ENCODE results near the gene DMPK.
A peak's percentile ranks its signal among the peaks of the same experiment; 100 is the strongest.

DMPK gene

DNA sequence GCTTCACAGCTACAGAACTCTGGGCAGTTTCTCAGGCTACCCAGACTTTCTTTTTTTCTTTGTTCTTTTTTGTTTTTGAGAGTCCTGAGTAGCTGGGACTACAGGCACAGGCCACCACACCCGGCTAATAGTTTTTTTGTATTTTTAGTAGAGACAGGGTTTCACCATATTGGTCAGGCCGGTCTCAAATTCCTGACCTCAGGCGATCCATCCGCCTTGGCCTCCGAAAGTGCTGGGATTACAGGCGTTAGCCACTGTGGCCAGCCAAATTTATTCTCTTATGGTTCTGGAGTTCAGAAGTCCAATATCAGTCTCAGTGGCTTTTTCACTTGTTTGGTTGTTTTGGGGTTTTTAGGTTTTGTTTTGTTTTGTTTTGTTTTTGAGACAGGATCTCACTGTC, 36.7 kb downstream of the DMPK start:
- Histone ChIP-seq H3K36me3 (ENCODE audit: low read depth) (no peaks in the 10 kb centered on the region), H3K4me3 (ENCODE audit: severe bottlenecking) (no peak overlapping the region), H3K27me3 (ENCODE audit: insufficient read depth, poor library complexity, severe bottlenecking) (no peaks in the 10 kb centered on the region), H3K4me1 (ENCODE audit: insufficient read depth, poor library complexity, severe bottlenecking) (peaks cover 2% of the 10 kb centered on the region), H3K27ac (ENCODE audit: poor library complexity, severe bottlenecking) (no peak overlapping the region), H3K9me3 (ENCODE audit: severe bottlenecking) (no peaks in the 10 kb centered on the region)
- ATAC-seq (ENCODE audit: low read depth) (no peak), DNase-seq (ENCODE audit: low spot score) (no peak)
- TF ChIP-seq, protein P1, sequence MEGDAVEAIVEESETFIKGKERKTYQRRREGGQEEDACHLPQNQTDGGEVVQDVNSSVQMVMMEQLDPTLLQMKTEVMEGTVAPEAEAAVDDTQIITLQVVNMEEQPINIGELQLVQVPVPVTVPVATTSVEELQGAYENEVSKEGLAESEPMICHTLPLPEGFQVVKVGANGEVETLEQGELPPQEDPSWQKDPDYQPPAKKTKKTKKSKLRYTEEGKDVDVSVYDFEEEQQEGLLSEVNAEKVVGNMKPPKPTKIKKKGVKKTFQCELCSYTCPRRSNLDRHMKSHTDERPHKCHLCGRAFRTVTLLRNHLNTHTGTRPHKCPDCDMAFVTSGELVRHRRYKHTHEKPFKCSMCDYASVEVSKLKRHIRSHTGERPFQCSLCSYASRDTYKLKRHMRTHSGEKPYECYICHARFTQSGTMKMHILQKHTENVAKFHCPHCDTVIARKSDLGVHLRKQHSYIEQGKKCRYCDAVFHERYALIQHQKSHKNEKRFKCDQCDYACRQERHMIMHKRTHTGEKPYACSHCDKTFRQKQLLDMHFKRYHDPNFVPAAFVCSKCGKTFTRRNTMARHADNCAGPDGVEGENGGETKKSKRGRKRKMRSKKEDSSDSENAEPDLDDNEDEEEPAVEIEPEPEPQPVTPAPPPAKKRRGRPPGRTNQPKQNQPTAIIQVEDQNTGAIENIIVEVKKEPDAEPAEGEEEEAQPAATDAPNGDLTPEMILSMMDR (IDR thresholded peaks at IDR 0.05; ENCODE audit: poor library complexity, severe bottlenecking), result no peak

- H3K4me1 ChIP-seq (ENCODE audit: insufficient read depth, poor library complexity, severe bottlenecking), result no peaks in the 10 kb centered on the region
- no peaks in the 10 kb centered on the region for H3K27me3 ChIP-seq (ENCODE audit: insufficient read depth, poor library complexity, severe bottlenecking)
- H3K27ac ChIP-seq (ENCODE audit: poor library complexity, severe bottlenecking), result no peak overlapping the region
Measured at GRCh38 chr19:45742969-45743368, 39.3 kb downstream of the DMPK start.

DNA sequence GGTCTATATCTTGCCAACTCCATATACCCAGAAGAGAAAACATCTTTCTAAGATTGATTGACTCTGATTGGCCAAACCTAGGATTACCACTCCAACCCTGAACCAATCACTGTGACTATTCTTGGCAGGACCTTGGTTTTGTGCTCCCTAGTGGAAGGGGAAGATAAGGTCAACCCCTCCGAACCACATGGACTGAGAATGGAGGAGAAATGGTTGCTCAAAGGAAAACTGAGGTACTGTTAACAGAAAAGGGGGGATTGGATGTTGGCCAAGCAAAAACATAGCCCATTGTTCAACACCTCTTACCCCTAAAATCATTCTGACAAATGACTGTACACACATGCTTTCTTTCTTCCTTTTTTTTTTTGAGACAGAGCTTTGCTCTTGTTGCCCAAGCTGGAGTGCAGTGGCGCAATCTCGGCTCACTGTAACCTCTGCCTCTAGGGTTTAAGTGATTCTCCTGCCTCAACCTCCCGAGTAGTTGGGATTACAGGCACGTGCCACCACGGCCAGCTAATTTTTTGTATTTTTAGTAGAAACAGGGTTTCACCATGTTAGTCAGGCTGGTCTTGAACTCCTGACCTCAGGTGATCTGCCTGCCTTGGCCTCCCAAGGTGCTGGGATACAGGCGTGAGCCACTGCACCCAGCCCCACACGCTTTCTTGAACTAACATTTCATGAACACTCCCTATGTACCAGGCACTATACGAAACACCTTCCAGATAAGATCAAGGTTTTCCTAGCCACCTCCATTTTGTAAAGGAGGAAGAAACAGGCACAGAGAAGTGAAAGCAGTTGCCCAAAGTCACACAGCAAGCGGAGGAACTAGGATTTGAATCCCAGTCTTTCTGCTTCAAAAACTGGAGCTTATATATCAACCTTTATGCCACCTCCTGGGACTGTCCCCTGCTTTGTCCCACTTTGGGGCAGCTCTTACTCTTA, 42.5 kb downstream of the DMPK start:
- DNase-seq (ENCODE audit: low spot score) (no peak), ATAC-seq (ENCODE audit: low read depth) (no peak)
- Histone ChIP-seq H3K4me1 (ENCODE audit: insufficient read depth, poor library complexity, severe bottlenecking) (no peaks in the 10 kb centered on the region), H3K36me3 (ENCODE audit: low read depth) (no peaks in the 10 kb centered on the region), H3K27ac (ENCODE audit: poor library complexity, severe bottlenecking) (no peak overlapping the region), H3K4me3 (ENCODE audit: severe bottlenecking) (no peak overlapping the region), H3K9me3 (ENCODE audit: severe bottlenecking) (no peaks in the 10 kb centered on the region), H3K27me3 (ENCODE audit: insufficient read depth, poor library complexity, severe bottlenecking) (no peaks in the 10 kb centered on the region)
- TF ChIP-seq, protein P1 (IDR thresholded peaks at IDR 0.05; ENCODE audit: poor library complexity, severe bottlenecking), result no peak

More at GRCh38 chr19:45742969-45743368, 39.3 kb downstream of the DMPK start:
- no peaks in the 10 kb centered on the region for H3K9me3 ChIP-seq (ENCODE audit: severe bottlenecking)
- no peak for ATAC-seq (ENCODE audit: low read depth)
- TF ChIP-seq, protein P1 (IDR thresholded peaks at IDR 0.05; ENCODE audit: poor library complexity, severe bottlenecking), result no peak
- no peak overlapping the region for H3K4me3 ChIP-seq (ENCODE audit: severe bottlenecking)
- H3K36me3 ChIP-seq (ENCODE audit: low read depth), result no peaks in the 10 kb centered on the region
- no peak for DNase-seq (ENCODE audit: low spot score)

DNA sequence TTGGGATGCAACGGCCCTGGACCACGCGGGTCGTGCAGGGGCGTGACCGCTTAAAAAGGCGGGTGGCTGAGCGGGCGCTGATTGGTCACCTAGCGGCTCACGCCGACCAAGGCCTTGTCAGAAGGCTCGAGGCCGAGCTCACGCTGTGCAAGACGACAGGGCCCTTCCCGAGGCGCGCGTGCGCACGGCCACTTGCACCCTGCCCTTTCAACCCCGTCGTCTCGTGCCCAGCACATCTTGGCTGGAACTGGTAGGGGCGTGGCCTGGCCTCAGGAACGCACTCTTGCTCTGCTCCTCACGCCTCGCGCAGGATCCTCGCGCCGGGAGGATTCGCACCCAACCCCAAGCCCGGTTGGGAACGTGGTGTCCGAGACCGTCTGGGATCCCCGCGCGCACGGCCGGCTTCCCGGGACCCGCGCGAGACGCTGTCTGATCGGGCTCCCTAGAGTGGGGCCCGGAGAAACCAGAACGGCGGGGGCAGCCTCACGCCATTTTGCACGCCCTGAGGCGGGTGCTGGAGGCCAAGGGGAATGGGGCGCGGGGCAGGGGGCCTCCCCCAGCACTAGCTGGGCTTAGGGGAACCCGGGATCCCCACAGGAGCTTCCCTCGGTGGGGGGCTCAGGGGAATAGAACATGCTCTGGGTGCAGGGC, 49.0 kb downstream of the DMPK start, which contains the start of gene MEIOSIN:
MEIOSIN (plus strand) TSS at position 280 of the 651 bp plus-strand sequence. CDS start 1,938 bp downstream, outside the sequence.
- Histone ChIP-seq H3K27ac (ENCODE audit: poor library complexity, severe bottlenecking) (no peak within 1 kb of the TSS), H3K4me3 (ENCODE audit: severe bottlenecking) (no peak within 1 kb of the TSS), H3K9me3 (ENCODE audit: severe bottlenecking) (no peaks in the 10 kb centered on the region), H3K27me3 (ENCODE audit: insufficient read depth, poor library complexity, severe bottlenecking) (no peaks in the 10 kb centered on the region), H3K36me3 (ENCODE audit: low read depth) (no peaks in the 10 kb centered on the region; the same call in 1 of the 2 replicates), H3K4me1 (ENCODE audit: insufficient read depth, poor library complexity, severe bottlenecking) (no peaks in the 10 kb centered on the region)
- ATAC-seq (ENCODE audit: low read depth) (no peak), DNase-seq (ENCODE audit: low spot score) (peak; percentile 72)
- TF ChIP-seq, protein P1 (IDR thresholded peaks at IDR 0.05; ENCODE audit: poor library complexity, severe bottlenecking), result no peak
